ENCODE measurements around the gene RTF1.

Gene RTF1

GRCh38 chr15:41502795-41503668 lies 86.1 kb downstream of the RTF1 start:
- TF ChIP-seq CTCF (IDR thresholded peaks at IDR 0.05; ENCODE audit: low read depth, low read length, missing control alignments): no peak
- no peak overlapping the region for H3K4me3 ChIP-seq (ENCODE audit: low read depth, low read length)
- in situ Hi-C loops (cut with HindIII; ENCODE audit: low sequenced_read_pairs): no loop called here
- no peak for DNase-seq (ENCODE audit: low read depth)

- no peak for TF ChIP-seq CTCF (IDR thresholded peaks at IDR 0.05; ENCODE audit: low read depth, low read length, missing control alignments)
- no peak for DNase-seq (ENCODE audit: low read depth)
- in situ Hi-C loops (cut with HindIII; ENCODE audit: low sequenced_read_pairs): no loop called here
- no peak overlapping the region for H3K4me3 ChIP-seq (ENCODE audit: low read depth, low read length)
These were observed 86.7 kb downstream of the RTF1 start for GRCh38 chr15:41503669-41504010.

- H3K4me3 ChIP-seq (ENCODE audit: low read depth, low read length): no peak overlapping the region
- in situ Hi-C loops (cut with HindIII; ENCODE audit: low sequenced_read_pairs): no loop called here
- TF ChIP-seq CTCF (IDR thresholded peaks at IDR 0.05; ENCODE audit: low read depth, low read length, missing control alignments): no peak
- DNase-seq (ENCODE audit: low read depth): no peak
These were observed 88.0 kb downstream of the RTF1 start for GRCh38 chr15:41504751-41505492.

GRCh38 chr15:41505776-41506175 lies 88.9 kb downstream of the RTF1 start:
- no peak for TF ChIP-seq CTCF (IDR thresholded peaks at IDR 0.05; ENCODE audit: low read depth, low read length, missing control alignments)
- DNase-seq (ENCODE audit: low read depth): no peak
- in situ Hi-C loops (cut with HindIII; ENCODE audit: low sequenced_read_pairs): no loop called here
- H3K4me3 ChIP-seq (ENCODE audit: low read depth, low read length): no peak overlapping the region

- H3K4me3 ChIP-seq (ENCODE audit: low read depth, low read length): no peak overlapping the region
- in situ Hi-C loops (cut with HindIII; ENCODE audit: low sequenced_read_pairs): no loop called here
- no peak for TF ChIP-seq CTCF (IDR thresholded peaks at IDR 0.05; ENCODE audit: low read depth, low read length, missing control alignments)
- DNase-seq (ENCODE audit: low read depth): no peak
These were observed 90.0 kb downstream of the RTF1 start for GRCh38 chr15:41506796-41507341.

GRCh38 chr15:41507820-41508290 lies 91.0 kb downstream of the RTF1 start:
- DNase-seq (ENCODE audit: low read depth): no peak
- no peak overlapping the region for H3K4me3 ChIP-seq (ENCODE audit: low read depth, low read length)
- TF ChIP-seq CTCF (IDR thresholded peaks at IDR 0.05; ENCODE audit: low read depth, low read length, missing control alignments): no peak
- in situ Hi-C loops (cut with HindIII; ENCODE audit: low sequenced_read_pairs): no loop called here

Data from astrocyte of the cerebellum (primary cell).